Body of pancreas (tissue), 4 donors: Measurements from ENCODE around the gene SLC25A44.
A peak's percentile ranks its signal among the peaks of the same experiment; 100 is the strongest.

Source experiments
- CTCF ChIP-seq, 7 experiments: fragments of 450-650 bp in 4 of 7; fragments of 200-600 bp in 3 of 7; sonication (generic) in 3 of 7; IDR thresholded peaks; one replicate each; pipeline ENCODE4 v1.5.1; 2016 to 2019; ENCODE audit warnings: antibody characterized with exemption in 7 of 7
- POLR2A ChIP-seq, 3 donors: fragments of 450-650 bp; IDR thresholded peaks; one replicate each; pipeline ENCODE4 v1.6.1; 2016; ENCODE audit warnings: antibody characterized with exemption in 3 of 3, mild to moderate bottlenecking in 2 of 3

GRCh38 chr1:156225677-156226014 is 31.7 kb downstream of the SLC25A44 start:
- TF ChIP-seq CTCF (IDR thresholded peaks at IDR 0.05) (peak in 1 of 7 experiments; percentile 24), POLR2A (IDR thresholded peaks at IDR 0.05) (no peak)
